ENCODE measurements around the gene P2RY2. TPM values are rescaled to one million over a fixed set of nuclear protein-coding genes. Genes with fewer than 3 reads are reported as not detected.

P2RY2 gene
- 0.08 and 0.91 TPM in 2 replicates for total RNA-seq

DNA sequence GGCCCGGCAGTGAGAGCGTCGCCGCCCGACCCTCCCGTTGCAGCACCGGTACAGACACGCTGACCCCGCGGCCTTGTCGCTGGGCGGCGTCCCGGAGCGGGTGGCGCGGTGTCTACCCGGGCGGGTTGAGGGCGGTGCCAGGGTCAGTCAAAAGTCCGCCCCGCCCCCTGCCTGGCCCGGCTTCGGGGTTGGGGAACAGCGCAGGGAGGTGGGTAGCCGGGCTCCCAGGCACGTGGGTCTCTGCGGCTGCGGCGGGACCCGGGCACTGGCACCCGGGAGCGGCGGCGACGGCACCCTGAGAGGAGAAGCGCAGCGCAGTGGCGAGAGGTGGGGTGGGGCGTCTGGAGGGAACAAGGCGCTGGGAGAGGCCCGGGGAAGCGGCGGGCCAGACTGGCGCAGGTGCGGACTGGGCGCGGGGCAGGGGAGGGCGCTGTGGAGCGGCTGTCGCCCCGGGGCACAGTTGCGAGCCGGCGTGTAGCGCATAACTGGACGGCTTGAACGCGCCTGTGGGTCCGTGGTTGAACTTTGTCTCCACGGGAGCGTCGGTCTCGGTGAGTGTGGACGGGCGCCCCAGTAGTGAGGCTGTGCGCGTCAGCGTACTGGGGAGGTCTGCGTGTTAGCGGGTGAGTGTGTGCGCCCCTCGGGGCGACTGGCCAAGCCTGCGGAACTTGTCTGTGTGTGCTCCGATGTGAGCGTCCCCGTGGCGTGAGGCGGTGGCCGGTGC is at the start of gene P2RY2:
P2RY2 (plus strand) TSS at position 176 of the 724 bp plus-strand sequence. CDS start 15,879 bp downstream, outside the sequence.

DNA sequence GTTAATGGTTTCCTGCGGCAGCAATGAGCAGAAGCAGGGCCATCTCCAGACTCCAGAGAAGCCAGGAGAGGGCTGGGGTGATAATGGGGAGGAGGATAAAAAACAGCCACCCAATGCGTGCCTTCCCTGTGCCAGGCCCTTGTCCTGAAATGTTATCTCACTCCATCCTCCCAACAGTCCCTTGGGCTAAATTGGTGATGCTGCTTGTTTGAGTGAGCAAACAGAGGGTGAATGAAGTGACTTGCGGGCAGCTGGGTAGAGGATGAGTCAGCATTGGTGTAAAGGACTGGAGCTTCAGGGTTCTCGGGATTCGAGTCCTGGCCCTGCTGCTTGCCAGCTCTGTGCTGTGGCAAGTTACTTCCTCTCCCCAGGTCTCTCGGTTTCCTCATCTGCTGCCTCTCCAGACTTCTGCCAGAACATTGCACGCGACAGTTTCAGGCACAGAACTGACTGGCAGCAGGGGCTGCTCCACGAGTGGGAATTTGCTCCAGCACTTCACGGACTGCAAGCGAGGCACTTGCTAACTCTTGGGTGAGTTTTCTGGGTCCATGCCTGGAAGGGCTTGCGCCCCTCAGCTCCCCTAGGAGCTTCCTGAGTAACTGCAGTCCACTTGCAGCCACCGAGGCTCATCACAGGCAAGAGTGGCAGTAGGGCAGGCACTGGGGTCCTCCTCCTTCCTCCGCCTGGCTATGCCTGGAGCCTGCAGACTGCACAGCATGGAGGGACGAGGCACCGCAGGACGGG is 54.0 kb downstream of the P2RY2 start, which contains the start of gene P2RY6:
P2RY6 (plus strand) TSS at position 403 of the 744 bp plus-strand sequence. CDS start 24,181 bp downstream, outside the sequence.

Other genes starting within 250 kb of the P2RY2 start
- 6.9 and 7.5 TPM in 2 replicates for gene FCHSD2, start 76.0 kb upstream of the P2RY2 start, total RNA-seq
- 0.52 TPM in 1 of 2 replicates, not detected in the other for gene P2RY6, start 54.1 kb downstream of the P2RY2 start, total RNA-seq
- 20.0 and 39.8 TPM in 2 replicates for gene ARHGEF17, start 90.0 kb downstream of the P2RY2 start, total RNA-seq
- gene RELT, start 158.1 kb downstream of the P2RY2 start, total RNA-seq = 2.8 and 5.0 TPM in 2 replicates

Data from epithelial cell of alveolus of lung (primary cell).